GM21528 (cell line): ENCODE data around the gene THSD7B.

ENCODE experiments used
- ATAC-seq: cut with Tn5 transposase; IDR thresholded peaks from one replicate; pipeline ENCODE4 v1.9.1; 2021; ENCODE audit warnings: mild to moderate bottlenecking, moderate library complexity; ENCODE audit not compliant: unreplicated experiment, low FRiP score

Gene THSD7B

DNA sequence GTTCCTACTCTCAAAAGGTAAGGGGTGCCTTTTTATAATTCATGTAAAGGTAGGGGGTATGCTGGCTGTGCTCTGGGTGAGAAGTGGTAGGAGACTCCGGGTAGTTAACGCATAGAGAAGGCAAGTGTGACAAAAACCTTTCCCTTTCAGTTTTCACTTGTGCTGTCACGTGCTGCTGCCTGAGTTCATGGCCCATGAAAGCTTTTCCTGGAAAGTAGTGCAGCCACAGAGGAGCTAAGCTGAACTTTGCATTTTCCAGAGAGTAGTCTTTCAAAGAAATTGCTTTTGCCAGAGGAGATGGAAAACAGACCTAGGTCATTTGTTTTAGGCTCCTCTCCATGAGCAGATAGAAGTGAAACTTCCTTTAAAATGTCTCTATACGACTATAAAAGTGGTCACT is 44.7 kb downstream of the THSD7B start:
- no peak for ATAC-seq

GRCh38 chr2:136818839-136819238 is 53.5 kb downstream of the THSD7B start:
- no peak for ATAC-seq

GRCh38 chr2:136823291-136823690 is 57.9 kb downstream of the THSD7B start:
- ATAC-seq = no peak

DNA sequence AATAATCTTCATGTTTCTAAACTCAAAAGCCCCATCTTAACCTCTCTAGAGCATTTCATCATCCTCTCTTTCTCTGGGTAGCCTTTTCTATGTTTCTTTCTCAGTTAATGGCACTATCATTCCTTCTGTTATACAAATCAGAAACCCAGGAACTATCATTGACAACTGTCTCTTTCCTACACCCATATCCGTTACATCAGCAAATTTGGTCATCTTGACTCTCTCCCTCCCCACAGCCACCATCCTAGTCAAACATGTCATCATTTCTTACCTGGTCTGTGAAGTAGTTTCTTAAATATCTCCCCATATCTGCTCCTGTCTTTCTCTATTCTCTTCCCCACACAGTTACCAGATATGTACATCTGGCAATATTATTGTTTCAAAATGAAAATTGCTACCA is 62.8 kb downstream of the THSD7B start:
- ATAC-seq = no peak

DNA sequence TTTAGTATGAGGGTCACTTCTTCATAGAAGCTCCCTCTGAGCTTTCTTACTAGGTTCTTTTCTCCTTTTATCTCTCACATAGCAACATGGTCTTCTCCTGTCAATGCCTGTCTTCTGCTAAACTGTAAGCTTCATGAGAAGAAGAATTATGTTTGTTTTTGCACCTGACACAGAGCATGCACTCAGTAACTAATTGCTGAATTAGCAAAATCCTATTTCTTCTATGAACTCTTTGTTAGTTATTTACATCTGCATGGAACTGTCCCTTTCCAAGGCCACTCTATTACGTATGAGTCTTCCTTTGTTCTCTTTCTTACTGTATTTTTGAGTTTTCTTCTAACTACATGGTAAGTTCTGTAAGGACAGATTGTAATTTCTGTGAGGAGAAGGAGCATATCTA is 63.4 kb downstream of the THSD7B start:
- no peak for ATAC-seq

DNA sequence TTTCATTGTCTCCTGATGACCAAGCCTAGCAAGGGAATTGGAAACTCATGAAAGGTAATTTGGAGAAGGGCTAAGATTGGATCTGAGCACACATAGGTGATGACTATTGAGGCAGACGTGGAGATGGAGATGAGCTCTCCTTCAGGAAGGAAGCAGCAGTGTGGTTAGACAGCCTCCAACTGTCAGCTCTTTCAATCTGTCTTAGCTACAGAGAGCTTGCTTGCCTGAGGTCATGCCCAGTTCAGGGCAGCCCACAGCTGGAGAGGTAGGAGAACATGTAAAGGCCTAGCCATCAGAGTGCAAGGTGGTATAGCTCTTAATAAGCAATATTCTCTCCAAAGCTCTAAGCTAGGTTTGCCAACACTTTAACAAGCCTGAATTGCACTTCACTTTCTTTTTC is 79.2 kb downstream of the THSD7B start:
- ATAC-seq = no peak

DNA sequence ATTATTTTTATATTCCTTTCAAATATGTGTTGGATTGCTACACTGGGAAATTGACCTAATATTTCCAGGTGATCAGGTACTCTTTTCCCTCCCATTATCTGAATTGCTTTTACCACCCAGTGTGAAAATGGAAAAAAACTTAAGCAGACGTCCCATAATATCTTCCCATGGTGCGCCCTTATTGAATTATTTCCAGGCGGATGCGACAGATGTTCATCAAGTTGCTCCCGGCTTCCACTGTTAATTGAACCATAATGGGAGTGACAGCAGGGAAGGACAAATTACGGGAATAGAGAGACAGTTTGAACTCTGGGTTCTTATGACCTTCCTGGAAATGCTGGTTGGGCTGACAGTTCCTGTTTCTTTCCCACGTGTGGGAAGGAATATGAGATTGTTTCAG is 93.3 kb downstream of the THSD7B start:
- no peak for ATAC-seq

DNA sequence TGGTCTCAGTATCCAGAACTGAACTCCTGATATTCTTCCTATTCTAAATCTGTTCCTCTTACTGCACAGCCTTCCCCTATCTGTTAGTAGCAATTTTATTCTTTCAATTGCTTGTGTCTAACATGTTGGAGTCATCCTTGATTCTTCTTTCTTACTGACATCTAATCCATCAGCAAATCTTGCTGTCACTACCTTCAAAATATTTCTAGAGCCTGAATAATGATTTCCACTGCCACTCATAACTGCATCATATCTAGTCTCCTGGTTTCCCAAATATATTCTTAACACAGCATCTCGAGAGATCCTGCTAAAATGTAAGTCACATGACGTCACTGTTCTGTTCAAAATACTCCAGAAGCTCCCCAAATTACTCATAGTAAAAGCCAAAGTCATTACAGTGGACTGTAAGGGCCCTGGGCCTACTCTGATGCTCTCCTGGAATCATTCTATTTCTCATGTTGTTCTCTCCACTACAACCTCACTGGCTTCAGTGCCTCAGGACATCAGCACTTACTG is 95.2 kb downstream of the THSD7B start:
- no peak for ATAC-seq

- no peak for ATAC-seq
Measured at GRCh38 chr2:136863468-136863867, 98.1 kb downstream of the THSD7B start.

DNA sequence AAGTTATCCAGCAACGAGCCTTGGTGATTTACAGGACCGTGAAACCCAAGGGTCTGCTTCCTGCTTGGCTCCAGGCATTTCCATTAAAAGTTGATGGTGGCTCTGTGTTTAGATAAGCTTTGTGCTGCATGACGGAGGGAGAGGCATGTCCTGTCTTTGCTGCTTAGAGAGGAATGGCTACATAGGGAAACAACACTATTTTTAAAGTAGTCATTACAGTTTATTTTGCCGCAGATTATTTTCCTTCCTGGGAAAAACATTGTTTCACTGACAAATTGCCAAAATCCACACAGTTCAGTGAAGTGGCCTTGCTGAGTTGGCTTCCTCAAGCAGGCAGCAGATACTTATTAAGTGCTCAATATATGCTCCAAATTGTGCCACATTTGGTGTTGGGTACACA is 98.5 kb downstream of the THSD7B start:
- ATAC-seq = no peak

DNA sequence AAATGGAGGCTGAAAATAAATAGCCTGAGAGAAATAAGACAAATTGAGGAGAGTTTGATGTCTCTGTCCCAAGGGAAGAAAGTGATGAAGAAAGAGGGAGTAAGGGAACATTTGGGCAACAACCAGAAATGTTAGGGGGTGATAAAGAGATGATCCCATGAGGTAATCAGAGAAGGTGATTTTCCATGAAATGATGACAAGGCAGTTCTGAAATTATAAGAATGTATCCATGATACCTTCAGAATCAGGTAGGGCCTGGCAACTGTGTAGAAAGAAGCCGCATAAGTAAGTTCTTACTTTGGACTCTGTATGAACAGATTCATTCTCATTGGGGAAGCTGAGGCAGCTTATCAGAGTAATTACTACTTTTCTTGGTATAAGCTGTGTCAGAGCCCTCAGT is 106.1 kb downstream of the THSD7B start:
- no peak for ATAC-seq

- no peak for ATAC-seq
Measured at GRCh38 chr2:136874258-136874657, 108.9 kb downstream of the THSD7B start.

DNA sequence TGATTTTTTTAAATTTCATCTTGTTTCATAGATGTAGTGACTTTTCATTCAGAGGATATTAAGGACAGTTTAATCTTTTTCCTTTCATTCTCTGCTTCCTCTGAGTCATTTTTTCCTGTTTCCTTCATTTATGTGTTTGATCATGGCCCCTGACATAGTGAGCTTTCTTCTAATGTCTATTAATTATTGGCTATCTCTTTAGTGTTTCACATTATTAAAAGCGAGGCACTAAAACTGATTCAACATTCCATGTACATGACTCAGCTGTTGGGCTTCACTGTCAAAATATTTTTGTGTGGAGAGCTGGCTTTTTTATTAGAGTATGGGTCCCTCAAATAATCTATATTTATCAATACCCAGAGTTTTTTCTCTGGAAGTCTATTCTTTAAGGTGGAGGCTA is 125.8 kb downstream of the THSD7B start:
- no peak for ATAC-seq

DNA sequence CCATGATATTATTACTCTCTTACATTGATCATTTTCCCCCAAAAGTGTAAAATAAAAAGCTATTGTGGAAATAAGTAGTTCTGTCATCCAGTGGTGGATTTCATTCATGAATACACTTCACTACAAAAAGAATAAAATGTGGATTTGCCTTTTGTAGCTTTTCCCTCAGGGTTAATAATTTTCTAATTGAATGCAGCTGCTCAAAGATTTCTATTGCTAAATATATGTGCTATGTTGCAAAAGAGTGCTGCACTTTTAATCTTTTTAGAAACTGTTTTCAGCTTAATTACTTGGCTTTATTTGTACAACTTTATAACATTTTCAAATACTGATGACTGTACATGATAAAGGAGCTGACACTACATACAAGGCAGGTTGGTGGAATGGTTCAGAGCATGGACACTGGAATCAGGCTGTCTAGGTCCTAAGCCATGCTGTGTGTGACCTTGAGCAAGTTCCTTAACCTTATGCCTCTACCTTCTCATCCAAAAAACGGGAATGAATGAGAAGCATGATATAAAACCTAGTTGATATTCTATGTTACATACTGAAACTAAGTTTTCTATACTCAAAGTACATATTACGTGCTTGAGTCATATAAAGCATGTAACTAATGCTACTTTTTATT is 128.8 kb downstream of the THSD7B start:
- ATAC-seq = no peak

GRCh38 chr2:136901732-136902131 is 136.4 kb downstream of the THSD7B start:
- ATAC-seq = no peak

GRCh38 chr2:136905779-136906178 is 140.4 kb downstream of the THSD7B start:
- ATAC-seq = no peak

- ATAC-seq = no peak
Measured at GRCh38 chr2:136909777-136910176, 144.4 kb downstream of the THSD7B start.

GRCh38 chr2:136916131-136916530 is 150.8 kb downstream of the THSD7B start:
- no peak for ATAC-seq

DNA sequence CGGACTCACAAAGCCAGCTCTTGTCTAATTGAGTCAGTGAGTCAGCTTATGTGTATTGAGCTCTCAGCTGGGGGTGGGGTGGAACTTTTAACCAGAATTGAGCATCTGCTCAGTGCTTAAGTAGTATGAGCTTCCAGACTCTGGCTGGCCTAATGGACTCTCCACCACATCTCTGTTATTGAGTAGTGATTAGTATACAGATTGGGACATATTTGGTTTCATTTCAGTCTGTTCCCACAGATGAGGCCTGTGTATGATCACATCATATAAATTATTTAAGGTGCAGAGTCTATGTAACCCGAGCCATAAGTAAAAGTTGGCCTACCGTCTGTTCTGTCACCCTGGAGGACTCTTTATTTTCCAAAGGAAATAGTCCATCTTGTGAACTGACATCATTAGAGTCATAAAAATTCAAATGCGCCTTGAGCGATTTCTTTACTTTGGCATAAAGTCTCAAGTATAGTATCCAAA is 152.1 kb downstream of the THSD7B start:
- no peak for ATAC-seq

- ATAC-seq = no peak
Measured at GRCh38 chr2:136919682-136920081, 154.3 kb downstream of the THSD7B start.

- no peak for ATAC-seq
Measured at GRCh38 chr2:136920652-136921333, 155.4 kb downstream of the THSD7B start.

GRCh38 chr2:136927156-136927555 is 161.8 kb downstream of the THSD7B start:
- no peak for ATAC-seq
